GM21381 (cell line): ENCODE results near the gene XYLT1.
"Not testable (repeated sequence)": the region's sequence is repeated elsewhere in the genome, so short reads cannot be mapped to it uniquely, and the experiment has no call there.

Experiments used
- ATAC-seq: cut with Tn5 transposase; IDR thresholded peaks from one replicate; pipeline ENCODE4 v1.9.1; 2021; ENCODE audit warnings: mild to moderate bottlenecking, moderate library complexity; ENCODE audit not compliant: unreplicated experiment

The XYLT1 gene

DNA sequence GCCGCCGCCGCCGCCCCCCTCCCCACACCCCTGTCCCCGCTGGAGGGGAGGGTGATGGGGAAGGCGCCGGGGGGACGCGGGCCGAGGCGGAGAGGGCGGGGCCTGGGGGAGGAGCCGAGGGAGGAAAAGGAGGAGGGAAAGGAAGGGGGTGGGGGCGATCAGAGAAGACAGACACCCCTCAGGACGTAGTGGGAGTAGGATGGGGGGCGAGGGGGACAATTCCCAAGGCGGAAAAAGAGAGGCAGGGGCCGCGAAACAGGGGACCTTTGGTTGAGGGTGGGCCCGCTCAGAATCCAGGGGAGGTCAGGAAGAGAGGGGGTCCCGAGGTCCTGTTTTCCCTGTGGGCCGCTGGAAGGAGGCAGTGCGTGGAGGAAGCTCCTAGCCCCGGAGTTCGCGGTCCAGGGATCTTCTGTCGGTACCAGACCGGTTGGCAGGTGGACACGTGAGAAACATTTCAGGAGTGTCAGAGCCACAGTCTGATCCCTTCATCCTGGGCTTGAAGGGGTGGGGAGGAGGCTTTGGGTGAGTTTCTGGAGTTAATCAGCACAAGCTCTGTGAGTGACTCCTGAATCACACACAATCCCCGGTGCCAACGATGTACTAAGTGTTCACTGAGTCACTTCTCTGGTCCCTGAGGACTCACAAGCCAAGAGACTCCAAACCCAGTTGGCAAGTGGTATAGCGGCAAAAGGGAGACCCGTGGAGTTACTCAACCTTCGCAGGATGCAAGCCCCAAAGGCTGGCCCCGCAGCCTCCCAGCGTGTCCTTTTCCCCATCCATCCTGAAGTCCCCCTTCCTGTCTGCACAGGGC lies at the start of gene XYLT1:
XYLT1 (minus strand) TSS at position 53 of the 811 bp plus-strand sequence. CDS start 164 bp downstream, outside the sequence.
- no peak for ATAC-seq

GRCh38 chr16:17520111-17520510 lies 49.4 kb upstream of the XYLT1 start:
- no peak for ATAC-seq

- ATAC-seq, result no peak
These were observed 48.6 kb upstream of the XYLT1 start for GRCh38 chr16:17519101-17519955.

GRCh38 chr16:17518441-17518840 lies 47.7 kb upstream of the XYLT1 start:
- no peak for ATAC-seq

GRCh38 chr16:17515421-17516210 lies 44.9 kb upstream of the XYLT1 start:
- ATAC-seq, result no peak

DNA sequence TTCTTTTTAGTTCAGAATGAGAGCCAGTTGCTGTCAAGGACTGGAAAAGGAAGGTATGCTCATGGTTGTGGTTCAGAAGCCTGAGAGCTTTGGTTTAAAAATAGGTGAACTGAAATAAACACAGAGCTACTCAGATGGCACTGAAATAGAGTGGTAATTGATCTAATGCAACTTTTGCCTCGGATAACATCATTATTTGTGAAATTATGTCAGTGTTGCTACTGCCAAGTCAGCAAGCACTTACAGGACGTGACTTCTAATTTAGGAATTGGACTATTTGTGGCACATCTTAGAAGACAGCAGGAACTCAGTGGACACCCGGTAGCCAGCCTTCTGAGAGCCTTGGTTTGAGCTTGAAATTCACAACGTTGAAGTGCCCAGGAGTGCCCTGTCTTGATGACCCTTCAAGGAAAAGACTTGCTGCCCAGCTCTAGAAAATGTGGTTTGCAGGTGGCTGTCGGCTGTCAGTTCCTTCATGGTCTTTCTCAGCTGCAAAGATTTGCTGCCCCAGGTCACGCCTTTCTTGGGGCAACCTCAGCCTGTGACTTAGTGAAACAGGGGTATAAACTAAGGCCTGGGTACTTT lies 42.0 kb upstream of the XYLT1 start:
- ATAC-seq, result no peak

- no peak for ATAC-seq
These were observed 40.6 kb upstream of the XYLT1 start for GRCh38 chr16:17511340-17511739.

- ATAC-seq, result no peak
These were observed 39.8 kb upstream of the XYLT1 start for GRCh38 chr16:17510567-17510966.

- no peak for ATAC-seq
These were observed 38.4 kb upstream of the XYLT1 start for GRCh38 chr16:17509194-17509593.

DNA sequence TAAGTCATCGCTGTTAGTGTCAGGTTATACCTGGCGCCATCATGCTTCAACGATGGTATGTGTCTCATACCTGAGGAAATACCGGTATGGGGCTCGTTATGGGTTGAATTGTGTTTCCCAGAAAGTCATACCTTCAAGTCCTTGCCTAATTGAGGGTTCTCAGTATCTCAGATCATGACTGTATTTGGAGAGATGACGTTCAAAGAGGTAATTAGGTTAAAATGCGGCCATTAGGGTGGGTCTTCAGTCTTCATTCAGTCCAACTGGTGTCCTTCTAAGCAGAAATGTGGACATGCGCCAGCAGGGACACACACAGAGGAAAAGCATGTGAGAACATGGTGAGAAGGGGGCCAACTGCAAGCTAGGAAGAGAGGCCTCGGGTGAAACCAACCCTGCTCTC lies 37.5 kb upstream of the XYLT1 start:
- no peak for ATAC-seq

DNA sequence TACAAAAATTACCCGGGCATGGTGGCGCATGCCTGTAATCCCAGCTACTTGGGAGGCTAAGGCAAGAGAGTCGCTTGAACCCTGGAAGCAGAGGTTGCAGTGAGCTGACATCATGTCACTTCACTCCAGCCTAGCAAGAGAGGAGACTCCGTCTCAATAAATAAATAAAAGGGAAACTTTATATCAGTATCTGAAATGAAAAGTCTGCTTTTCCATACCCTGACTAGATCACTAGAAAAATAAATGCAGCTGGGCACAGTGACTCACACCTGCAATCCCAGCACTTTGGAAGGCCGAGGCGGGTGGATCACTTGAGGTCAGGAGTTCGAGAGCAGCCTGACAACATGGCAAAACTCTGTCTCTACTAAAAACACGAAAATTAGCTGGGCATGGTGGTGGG lies 36.8 kb upstream of the XYLT1 start:
- ATAC-seq, result not testable (repeated sequence)

DNA sequence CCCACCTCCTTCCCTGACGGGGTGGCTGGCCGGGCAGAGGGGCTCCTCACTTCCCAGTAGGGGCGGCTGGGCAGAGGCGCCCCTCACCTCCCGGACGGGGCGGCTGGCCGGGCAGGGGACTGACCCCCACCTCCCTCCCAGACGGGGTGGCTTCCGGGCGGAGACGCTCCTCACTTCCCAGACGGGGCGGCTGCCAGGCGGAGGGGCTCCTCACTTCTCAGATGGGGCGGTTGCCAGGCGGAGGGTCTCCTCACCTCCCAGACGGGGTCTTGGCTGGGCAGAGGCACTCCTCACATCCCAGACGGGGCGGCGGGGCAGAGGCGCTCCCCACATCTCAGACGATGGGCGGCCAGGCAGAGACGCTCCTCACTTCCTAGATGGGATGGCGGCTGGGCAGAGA lies 35.1 kb upstream of the XYLT1 start:
- not testable (repeated sequence) for ATAC-seq

GRCh38 chr16:17504050-17504449 lies 33.3 kb upstream of the XYLT1 start:
- ATAC-seq, result no peak

GRCh38 chr16:17503331-17503730 lies 32.6 kb upstream of the XYLT1 start:
- ATAC-seq, result no peak

GRCh38 chr16:17501321-17501720 lies 30.6 kb upstream of the XYLT1 start:
- no peak for ATAC-seq

- no peak for ATAC-seq
These were observed 28.6 kb upstream of the XYLT1 start for GRCh38 chr16:17499223-17499902.

- no peak for ATAC-seq
These were observed 26.9 kb upstream of the XYLT1 start for GRCh38 chr16:17497648-17498047.

- ATAC-seq, result no peak
These were observed 26.1 kb upstream of the XYLT1 start for GRCh38 chr16:17496891-17497290.

DNA sequence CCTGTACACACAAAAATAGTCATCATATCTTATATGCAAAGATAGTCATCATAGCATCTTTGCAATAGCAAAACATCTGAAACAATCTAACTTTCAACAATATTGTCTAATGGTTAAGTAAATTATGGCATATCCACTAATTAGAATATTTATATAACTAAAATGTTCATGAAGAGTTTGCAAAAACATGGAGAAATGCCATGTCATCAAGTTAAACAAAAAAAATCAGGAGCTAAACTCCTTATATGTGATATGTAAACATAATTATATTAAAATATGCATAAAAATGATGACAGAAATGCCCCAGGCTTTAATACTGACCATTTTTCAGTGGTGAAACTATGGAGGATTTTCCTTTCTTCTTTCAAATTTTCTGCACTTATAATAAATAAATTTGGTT lies 22.3 kb upstream of the XYLT1 start:
- ATAC-seq, result no peak

- no peak for ATAC-seq
These were observed 20.4 kb upstream of the XYLT1 start for GRCh38 chr16:17491140-17491662.
